Testis (tissue), 2 donors: ENCODE results near the gene PIP5K1C.

Source experiments
- CTCF ChIP-seq, 3 experiments: fragments of 450-650 bp in 2 of 3; fragments of 200-600 bp in 1 of 3; sonication (generic) in 1 of 3; IDR thresholded peaks; one replicate each; pipeline ENCODE4 v1.5.1; 2016 to 2019; ENCODE audit warnings: antibody characterized with exemption in 3 of 3, mild to moderate bottlenecking in 2 of 3, moderate library complexity in 1 of 3
- POLR2A ChIP-seq: fragments of 450-650 bp; IDR thresholded peaks from one replicate; pipeline ENCODE4 v1.6.1; 2017; ENCODE audit warnings: antibody characterized with exemption, mild to moderate bottlenecking, moderate library complexity

- TF ChIP-seq CTCF (IDR thresholded peaks at IDR 0.05), result no peak
- no peak for TF ChIP-seq POLR2A
These were observed 34.0 kb upstream of the PIP5K1C start for GRCh38 chr19:3734310-3734600.
